ENCODE results near the gene GSK3A. TPM values are rescaled to one million over a fixed set of nuclear protein-coding genes. Genes with fewer than 3 reads are reported as not detected.

Gene GSK3A
- total and polyA plus RNA-seq, 2 of the 8 experiments (the other 6 are each of a cell fraction or from before 2014, with no cell fraction given), result 55.3 to 84.0 TPM

GRCh38 chr19:42188665-42189064 is 53.7 kb downstream of the GSK3A start:
- H2BK15ac ChIP-seq (ENCODE audit: low read length), result no peak overlapping the region
- H3K79me2 ChIP-seq (ENCODE audit: control insufficient read depth in 1 of 2, insufficient read depth in 2 of 2, low read length in 2 of 2), result no peaks in the 10 kb centered on the region
- H2BK120ac ChIP-seq (replicated peaks; ENCODE audit: low read depth, low read length), result no peak overlapping the region
- no peak overlapping the region for H3K4ac ChIP-seq (replicated peaks; ENCODE audit: insufficient read length, low read depth, low read length)
- peaks cover 1% of the 10 kb centered on the region; the same call in 1 of the 2 replicates for H3K23me2 ChIP-seq (ENCODE audit: low read depth, low read length)
- H2BK5ac ChIP-seq (ENCODE audit: low read depth, low read length), result no peak overlapping the region
- H4K20me1 ChIP-seq (replicated peaks in 1 of 2; ENCODE audit: control insufficient read depth in 1 of 2, insufficient read depth in 2 of 2, low read length in 2 of 2), result no peaks in the 10 kb centered on the region
- no peak overlapping the region for H2BK12ac ChIP-seq (ENCODE audit: low read depth, low read length)
- WGBS, 2 experiments (ENCODE audit: extremely low coverage in 1 of 2, insufficient coverage in 1 of 2, insufficient read length in 1 of 2, insufficient replicate concordance in 2 of 2, low coverage in 1 of 2, low lambda C conversion rate in 2 of 2, missing lambda C conversion rate in 1 of 2), result 79% methylated on average over 1 of the region's 1 CpG; no CpG with 5 or more reads in 1 of the 2 experiments
- no peak overlapping the region for H3K4me3 ChIP-seq (ENCODE audit: extremely low read depth in 1 of 4, insufficient read depth in 2 of 4, low read depth in 3 of 4, low read length in 4 of 4)
- no peak overlapping the region for H2AK5ac ChIP-seq (ENCODE audit: low read depth, low read length)
- peaks cover 0 to 3% (median 0%) of the 10 kb centered on the region in 4 experiments; a peak in 2 of 7 replicates for H3K27me3 ChIP-seq (replicated peaks in 1 of 4; ENCODE audit: control insufficient read depth in 3 of 4, extremely low read depth in 1 of 4, insufficient read depth in 3 of 4, low read length in 3 of 4)
- ChIA-PET POLR2A (ENCODE audit: partially characterized antibody) (interaction anchor here (0.8 to 1.6 kb wide), 2 partner anchors 32 to 56 kb away, joined by 3 to 4 read pairs; partner anchors contain the start of gene POU2F2), CTCF (ENCODE audit: partially characterized antibody) (interaction anchor here (0.8 to 5.2 kb wide), 5 partner anchors 9 to 231 kb away, joined by 3 to 24 read pairs (median 11); partner anchors contain the start of gene POU2F2)
- no peak overlapping the region for H4K91ac ChIP-seq (replicated peaks; ENCODE audit: insufficient read length, low read length)
- no peak overlapping the region for H3K9ac ChIP-seq (replicated peaks in 1 of 4; ENCODE audit: extremely low read depth in 1 of 4, low read depth in 3 of 4, low read length in 3 of 4)
- no peaks in the 10 kb centered on the region for H3K79me1 ChIP-seq (ENCODE audit: low read depth, low read length)
- FAIRE-seq (no peak), DNase-seq (ENCODE audit: low read depth in 1 of 2, low spot score in 2 of 2) (no peak)
- H3K9me3 ChIP-seq (ENCODE audit: insufficient read depth in 2 of 2, low read depth in 1 of 2, low read length in 1 of 2), result peaks cover 2 to 6% of the 10 kb centered on the region in 2 experiments; a peak in 1 of 4 replicates
- H3K14ac ChIP-seq (ENCODE audit: insufficient read length), result no peak overlapping the region
- no peak overlapping the region for H2BK20ac ChIP-seq (ENCODE audit: low read length)
- H4K5ac ChIP-seq (ENCODE audit: insufficient read length, low read depth, low read length), result no peak overlapping the region
- H4K8ac ChIP-seq (ENCODE audit: extremely low read depth, insufficient read depth, low read length), result no peak overlapping the region
- H3K56ac ChIP-seq (replicated peaks; ENCODE audit: insufficient read length, low read depth, low read length), result no peak overlapping the region
- H3K4me1 ChIP-seq (replicated peaks in 1 of 4; ENCODE audit: control insufficient read depth in 3 of 4, insufficient read depth in 4 of 4, low read length in 3 of 4), result peaks cover 0 to 2% (median under 1%) of the 10 kb centered on the region in 4 experiments; a peak in 1 of 7 replicates
- H3K4me2 ChIP-seq (ENCODE audit: insufficient read depth in 1 of 2, low read depth in 2 of 2, low read length in 2 of 2), result no peak overlapping the region
- H3K18ac ChIP-seq (ENCODE audit: extremely low read depth, low read length), result no peak overlapping the region
- no peak overlapping the region for H2AFZ ChIP-seq (ENCODE audit: low read length)
- no peak overlapping the region for H3K23ac ChIP-seq (ENCODE audit: insufficient read length)
- H3K27ac ChIP-seq (ENCODE audit: low read depth, low read length), result no peak overlapping the region
- no peaks in the 10 kb centered on the region for H3K36me3 ChIP-seq (ENCODE audit: control insufficient read depth in 2 of 4, insufficient read depth in 4 of 4, low read length in 3 of 4)
- TF ChIP-seq CBX8 (IDR thresholded peaks at IDR 0.05; ENCODE audit: borderline replicate concordance, low read depth, low read length) (no peak), POU5F1 (IDR thresholded peaks at IDR 0.05; ENCODE audit: low read depth, low read length) (no peak), GABPA (IDR thresholded peaks at IDR 0.05; ENCODE audit: borderline replicate concordance, insufficient read depth, low read length) (no peak)
